CD14-positive monocyte (primary cell): ENCODE measurements around the gene NPAS3. TPM values are rescaled to one million over a fixed set of nuclear protein-coding genes. Genes with fewer than 3 reads are reported as not detected.
"Not testable (repeated sequence)": the region's sequence is repeated elsewhere in the genome, so short reads cannot be mapped to it uniquely, and the experiment has no call there.

Experiments used
- DNase-seq, 3 donors: peaks; one replicate each; pipeline ENCODE4 v3.0.0-alpha.2; 2011 to 2022
- H2AFZ ChIP-seq: 2 replicates; pipeline ENCODE4 v1.6.0; 2012; ENCODE audit warnings: mild to moderate bottlenecking, low read depth, low read length, inconsistent platforms; ENCODE audit not compliant: insufficient read depth, poor library complexity, severe bottlenecking
- H3K27ac ChIP-seq, 2 donors: 1 replicate in 1 of 2; 2 replicates in 1 of 2; pipeline ENCODE4 v1.5.1; 2012 to 2013; ENCODE audit warnings: low read length in 2 of 2, control low read depth in 1 of 2, inconsistent platforms in 1 of 2, low read depth in 1 of 2, mild to moderate bottlenecking in 1 of 2
- H3K27me3 ChIP-seq, 2 donors: one replicate each; pipeline versions ENCODE4 v1.6.0 to v1.6.1; 2011 to 2013; ENCODE audit warnings: low read length in 2 of 2; ENCODE audit not compliant: control insufficient read depth in 2 of 2, insufficient read depth in 2 of 2
- H3K36me3 ChIP-seq, 2 donors: replicated peaks in 1 of 2; 1 replicate in 1 of 2; 2 replicates in 1 of 2; pipeline versions ENCODE4 v1.5.1 to v1.6.1; 2012 to 2013; ENCODE audit warnings: low read length in 2 of 2, control low read depth in 1 of 2, inconsistent platforms in 1 of 2, mild to moderate bottlenecking in 1 of 2; ENCODE audit not compliant: insufficient read depth in 2 of 2, control insufficient read depth in 1 of 2
- H3K4me1 ChIP-seq, 2 donors: 1 replicate in 1 of 2; 2 replicates in 1 of 2; pipeline versions ENCODE4 v1.5.1 to v1.6.1; 2012 to 2013; ENCODE audit warnings: low read length in 2 of 2, control low read depth in 1 of 2, inconsistent platforms in 1 of 2, mild to moderate bottlenecking in 1 of 2, moderate library complexity in 1 of 2; ENCODE audit not compliant: insufficient read depth in 2 of 2, control insufficient read depth in 1 of 2
- H3K4me2 ChIP-seq: replicated peaks from 2 replicates; pipeline ENCODE3; 2012; ENCODE audit warnings: low read length, moderate library complexity, mild to moderate bottlenecking; ENCODE audit not compliant: poor library complexity, severe bottlenecking; ENCODE audit errors: extremely low read depth
- H3K4me3 ChIP-seq, 3 experiments: fragments of 200-600 bp in 1 of 3; sonication (generic) in 1 of 3; replicated peaks in 1 of 3; 1 replicate in 2 of 3; 2 replicates in 1 of 3; pipeline ENCODE4 v1.5.1; 2011 to 2013; ENCODE audit warnings: low read length in 3 of 3, mild to moderate bottlenecking in 3 of 3, control low read depth in 2 of 3, low read depth in 2 of 3, inconsistent platforms in 1 of 3, moderate library complexity in 1 of 3
- H3K79me2 ChIP-seq: 2 replicates; pipeline ENCODE4 v1.6.0; 2012; ENCODE audit warnings: mild to moderate bottlenecking, control low read depth, inconsistent platforms, low read length, moderate library complexity; ENCODE audit not compliant: insufficient read depth
- H3K9ac ChIP-seq: 2 replicates; pipeline ENCODE4 v1.6.0; 2017; ENCODE audit warnings: low read length, mild to moderate bottlenecking; ENCODE audit not compliant: insufficient read depth, poor library complexity, severe bottlenecking
- H3K9me3 ChIP-seq, 2 donors: replicated peaks in 1 of 2; 1 replicate in 1 of 2; 2 replicates in 1 of 2; pipeline versions ENCODE4 v1.5.1 to v1.6.1; 2012 to 2013; ENCODE audit warnings: low read length in 2 of 2, control low read depth in 1 of 2; ENCODE audit not compliant: control insufficient read depth in 1 of 2, insufficient read depth in 1 of 2
- H4K20me1 ChIP-seq: 2 replicates; pipeline ENCODE4 v1.6.0; 2012; ENCODE audit warnings: mild to moderate bottlenecking, low read length, control low read depth, moderate library complexity; ENCODE audit not compliant: insufficient read depth
- H3K27ac Mint-ChIP-seq, 7 donors: one replicate each; pipeline ENCODE4 v1.8.0; 2020; ENCODE audit warnings: mild to moderate bottlenecking in 7 of 7, mixed read lengths in 7 of 7, moderate library complexity in 6 of 7, inconsistent platforms in 2 of 7
- H3K27me3 Mint-ChIP-seq, 3 donors: one replicate each; pipeline ENCODE4 v1.8.0; 2021 to 2022; ENCODE audit warnings: low read depth in 3 of 3, mild to moderate bottlenecking in 3 of 3, mixed read lengths in 3 of 3, moderate library complexity in 3 of 3, inconsistent platforms in 1 of 3
- H3K36me3 Mint-ChIP-seq, 2 donors: one replicate each; pipeline ENCODE4 v1.8.0; 2020; ENCODE audit warnings: mixed read lengths in 2 of 2, inconsistent platforms in 1 of 2, mild to moderate bottlenecking in 1 of 2
- H3K4me1 Mint-ChIP-seq: one replicate; pipeline ENCODE4 v1.8.0; 2020; ENCODE audit warnings: mild to moderate bottlenecking, mixed read lengths
- H3K4me3 Mint-ChIP-seq, 2 donors: one replicate each; pipeline ENCODE4 v1.8.0; 2020; ENCODE audit warnings: mild to moderate bottlenecking in 2 of 2, mixed read lengths in 2 of 2, moderate library complexity in 1 of 2
- H3K9me3 Mint-ChIP-seq, 7 donors: one replicate each; pipeline ENCODE4 v1.8.0; 2020 to 2022; ENCODE audit warnings: mixed read lengths in 7 of 7, mild to moderate bottlenecking in 6 of 7, moderate library complexity in 6 of 7, inconsistent platforms in 2 of 7
- WGBS: methylation state at CpG from one replicate; pipeline ENCODE4 v1.1.5; 2013; ENCODE audit warnings: missing lambda C conversion rate; ENCODE audit not compliant: insufficient coverage; 5-methylcytosine and 5-hydroxymethylcytosine counted together
- intact Hi-C, 2 donors: fragments of 100-400 bp; cut with micrococcal nuclease; formaldehyde crosslinking; loops; one replicate each; pipeline versions ENCODE4 v1.15.0 to v1.15.1; 2023
- polyA plus RNA-seq, 3 donors: library from polyadenylated mRNA; depleted of rRNA in 1 of 3; unstranded in 2 of 3; stranded (reverse) in 1 of 3; fragments of 300-500 nt in 2 of 3; fragments of >200 nt in 1 of 3; fragmentation: Illumina TruSeq in 2 of 3; gene quantifications; 1 replicate in 2 of 3; 2 replicates in 1 of 3; pipeline ENCODE4 v1.2.3, GENCODE V29; 2012 to 2021
- TF ChIP-seq, protein P1 (sequence below): fragments of 200-600 bp; IDR thresholded peaks from one replicate; pipeline ENCODE4 v1.8.0; 2022; ENCODE audit warnings: antibody characterized with exemption, mild to moderate bottlenecking

NPAS3 gene
- polyA plus RNA-seq, 3 donors: not detected

DNA sequence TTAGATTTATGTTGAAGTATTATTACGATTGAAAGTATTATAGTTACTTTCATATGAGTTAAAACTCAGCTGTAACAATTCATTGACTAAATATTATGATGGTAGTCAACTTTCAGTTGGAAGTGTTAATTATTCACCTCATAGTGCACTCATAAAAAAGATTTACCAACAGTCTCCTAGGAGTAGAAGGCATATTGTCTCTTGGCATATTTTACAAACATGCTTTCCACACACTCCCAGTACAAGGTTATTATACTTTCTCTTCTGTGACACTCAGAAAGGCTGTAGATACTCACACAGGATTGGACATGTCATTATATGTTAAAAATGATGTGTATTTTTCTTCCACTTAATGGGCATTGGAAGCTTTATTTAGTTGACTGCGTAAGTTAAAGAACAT is 147.1 kb downstream of the NPAS3 start:
- no peaks in the 10 kb centered on the region for H3K27me3 Mint-ChIP-seq
- H2AFZ ChIP-seq: no peak overlapping the region
- no peak overlapping the region for H3K4me2 ChIP-seq
- no peaks in the 10 kb centered on the region for H3K4me1 ChIP-seq
- no peak for DNase-seq
- H3K9ac ChIP-seq: no peak overlapping the region
- peaks cover 2 to 13% (median 8%) of the 10 kb centered on the region in 7 donors for H3K9me3 Mint-ChIP-seq
- H3K27ac ChIP-seq: no peak overlapping the region
- no peaks in the 10 kb centered on the region for H3K4me1 Mint-ChIP-seq
- H3K79me2 ChIP-seq: no peaks in the 10 kb centered on the region
- no CpG with 5 or more reads among the region's 2 CpGs for WGBS
- H3K36me3 ChIP-seq: no peaks in the 10 kb centered on the region
- H3K36me3 Mint-ChIP-seq: no peaks in the 10 kb centered on the region
- no peaks in the 10 kb centered on the region for H3K27me3 ChIP-seq
- no peaks in the 10 kb centered on the region for H4K20me1 ChIP-seq
- intact Hi-C loops: no loop called here
- H3K4me3 Mint-ChIP-seq: no peak overlapping the region
- H3K9me3 ChIP-seq: peaks cover 0 to 13% of the 10 kb centered on the region in 2 donors
- TF ChIP-seq, protein P1, sequence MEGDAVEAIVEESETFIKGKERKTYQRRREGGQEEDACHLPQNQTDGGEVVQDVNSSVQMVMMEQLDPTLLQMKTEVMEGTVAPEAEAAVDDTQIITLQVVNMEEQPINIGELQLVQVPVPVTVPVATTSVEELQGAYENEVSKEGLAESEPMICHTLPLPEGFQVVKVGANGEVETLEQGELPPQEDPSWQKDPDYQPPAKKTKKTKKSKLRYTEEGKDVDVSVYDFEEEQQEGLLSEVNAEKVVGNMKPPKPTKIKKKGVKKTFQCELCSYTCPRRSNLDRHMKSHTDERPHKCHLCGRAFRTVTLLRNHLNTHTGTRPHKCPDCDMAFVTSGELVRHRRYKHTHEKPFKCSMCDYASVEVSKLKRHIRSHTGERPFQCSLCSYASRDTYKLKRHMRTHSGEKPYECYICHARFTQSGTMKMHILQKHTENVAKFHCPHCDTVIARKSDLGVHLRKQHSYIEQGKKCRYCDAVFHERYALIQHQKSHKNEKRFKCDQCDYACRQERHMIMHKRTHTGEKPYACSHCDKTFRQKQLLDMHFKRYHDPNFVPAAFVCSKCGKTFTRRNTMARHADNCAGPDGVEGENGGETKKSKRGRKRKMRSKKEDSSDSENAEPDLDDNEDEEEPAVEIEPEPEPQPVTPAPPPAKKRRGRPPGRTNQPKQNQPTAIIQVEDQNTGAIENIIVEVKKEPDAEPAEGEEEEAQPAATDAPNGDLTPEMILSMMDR: no peak
- H3K4me3 ChIP-seq: no peak overlapping the region
- no peak overlapping the region for H3K27ac Mint-ChIP-seq

DNA sequence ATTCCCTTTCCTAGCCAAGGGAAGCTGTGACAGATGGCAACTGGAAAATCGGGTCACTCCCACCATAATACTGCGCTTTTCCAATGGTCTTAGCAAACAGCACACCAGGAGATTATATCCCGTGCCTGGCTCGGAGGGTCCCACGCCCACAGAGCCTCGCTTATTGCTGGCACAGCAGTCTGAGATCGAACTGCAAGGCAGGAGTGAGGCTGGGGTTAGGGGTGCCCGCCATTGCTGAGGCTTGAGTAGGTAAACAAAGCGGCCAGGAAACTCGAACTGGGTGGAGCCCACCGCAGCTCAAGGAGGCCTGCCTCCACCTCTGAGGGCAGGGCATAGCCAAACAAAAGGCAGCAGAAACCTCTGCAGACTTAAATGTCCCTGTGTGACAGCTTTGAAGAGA is 149.6 kb downstream of the NPAS3 start:
- H3K79me2 ChIP-seq, H3K4me1 ChIP-seq, H3K4me3 Mint-ChIP-seq, H3K36me3 ChIP-seq, DNase-seq, H4K20me1 ChIP-seq, H3K27me3 ChIP-seq, H3K4me3 ChIP-seq, H3K27me3 Mint-ChIP-seq, H2AFZ ChIP-seq, intact Hi-C loops, H3K9ac ChIP-seq, H3K36me3 Mint-ChIP-seq, H3K4me2 ChIP-seq, H3K4me1 Mint-ChIP-seq, H3K27ac Mint-ChIP-seq, H3K27ac ChIP-seq: not testable (repeated sequence)
- H3K9me3 Mint-ChIP-seq: peaks cover 7 to 18% (median 14%) of the 10 kb centered on the region in 7 donors
- H3K9me3 ChIP-seq: peaks cover 0 to 13% of the 10 kb centered on the region in 2 donors
- 91% methylated on average over 11 of the region's 11 CpGs for WGBS
